Measurements from ENCODE around the gene NEK2.
A peak's percentile ranks its signal among the peaks of the same experiment; 100 is the strongest.
"Not testable (repeated sequence)": the region's sequence is repeated elsewhere in the genome, so short reads cannot be mapped to it uniquely, and the experiment has no call there.

Gene NEK2

DNA sequence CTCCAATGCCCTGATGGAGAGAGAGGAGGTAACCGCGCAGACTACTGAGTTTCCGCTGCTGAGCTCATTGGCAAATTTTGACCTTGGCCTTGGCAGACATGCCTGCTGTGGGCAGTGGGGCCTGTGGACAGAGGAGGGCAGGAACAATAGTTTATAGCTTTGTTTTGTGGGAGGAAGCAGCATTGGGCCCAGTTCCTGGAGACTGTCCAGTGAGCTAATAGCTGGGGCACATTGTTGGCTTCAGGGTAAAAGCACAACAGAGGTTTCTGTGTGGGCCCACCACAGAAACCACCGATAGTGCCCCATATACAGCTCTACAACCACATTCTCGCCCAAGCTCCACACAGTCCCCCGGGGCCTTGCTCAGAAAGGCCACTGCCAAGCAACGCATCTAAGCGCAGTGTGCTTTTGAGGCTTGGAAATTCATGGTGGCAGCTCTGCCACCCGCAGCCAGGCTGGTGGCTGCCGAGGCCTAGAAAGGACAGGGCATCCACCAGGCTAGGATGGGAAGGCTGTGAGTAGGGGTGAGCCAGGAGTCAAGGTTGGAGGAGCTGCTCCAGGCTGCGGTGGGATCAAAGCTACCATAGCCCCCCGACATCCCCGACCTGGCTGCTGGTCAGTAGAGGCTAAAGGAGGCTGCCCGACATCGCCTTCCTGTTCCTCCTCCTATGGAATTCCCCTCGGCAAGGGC lies 43.2 kb downstream of the NEK2 start:
- DNase-seq, result no peak

DNA sequence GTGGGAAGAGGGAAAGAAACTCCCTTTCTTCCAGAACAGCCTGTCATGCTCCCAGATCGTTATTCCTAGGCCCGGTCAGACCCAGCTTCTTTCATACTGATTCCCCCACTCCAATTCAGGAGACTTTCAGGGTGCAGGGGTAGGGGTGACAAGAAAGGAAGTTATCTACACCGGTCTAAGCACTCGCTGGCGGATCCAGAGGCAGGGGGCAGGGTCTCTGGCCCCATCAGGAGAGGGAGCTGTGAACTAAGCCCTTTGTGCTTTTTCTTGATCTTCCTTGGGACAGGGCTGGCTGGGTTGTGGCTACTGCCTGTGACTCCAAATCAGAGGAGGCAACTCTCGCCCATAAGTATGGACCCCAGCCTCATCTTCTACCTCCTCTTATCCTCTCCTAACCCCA lies 44.3 kb downstream of the NEK2 start:
- DNase-seq, result no peak

DNA sequence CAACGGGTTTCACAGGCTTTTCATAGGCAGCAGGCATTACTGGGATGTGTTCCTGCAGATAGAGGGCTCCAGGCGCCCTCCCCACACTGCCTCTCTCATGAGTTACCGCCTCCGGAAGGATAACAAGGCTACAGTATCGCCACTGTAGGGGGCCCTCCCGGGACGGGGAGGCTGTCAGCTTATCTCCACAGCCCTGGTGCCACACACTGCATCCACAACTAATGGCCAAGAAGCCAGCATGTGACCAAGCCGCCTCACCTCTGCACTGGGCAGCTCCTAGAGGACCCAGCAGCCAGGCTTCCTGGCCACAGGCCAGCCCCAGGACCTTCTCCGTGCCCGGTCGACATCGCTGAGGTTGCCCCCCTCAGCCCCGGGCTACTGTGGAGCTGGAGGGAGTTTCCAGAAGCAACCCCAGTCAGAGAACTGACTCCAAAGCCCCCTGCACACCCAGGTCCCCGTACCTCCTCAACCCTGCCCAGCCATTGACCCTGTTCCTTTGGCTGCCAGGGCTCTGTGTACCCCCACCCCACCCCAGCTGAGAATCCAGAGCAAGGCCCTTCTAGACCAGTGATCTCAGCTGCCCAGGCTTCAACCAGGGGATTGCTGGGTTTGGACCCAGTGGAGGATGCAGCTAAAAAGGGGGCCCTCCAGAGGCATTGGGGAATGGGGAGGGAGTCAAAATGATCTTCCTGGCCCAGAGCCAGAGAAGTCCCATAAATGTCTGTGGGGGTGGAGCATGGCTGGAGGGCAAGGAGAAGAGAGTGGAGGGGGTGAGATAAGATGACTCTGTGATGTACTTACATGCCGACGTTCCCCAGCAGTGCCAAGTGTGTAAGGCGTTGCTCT lies 45.0 kb downstream of the NEK2 start:
- no peak for DNase-seq

DNA sequence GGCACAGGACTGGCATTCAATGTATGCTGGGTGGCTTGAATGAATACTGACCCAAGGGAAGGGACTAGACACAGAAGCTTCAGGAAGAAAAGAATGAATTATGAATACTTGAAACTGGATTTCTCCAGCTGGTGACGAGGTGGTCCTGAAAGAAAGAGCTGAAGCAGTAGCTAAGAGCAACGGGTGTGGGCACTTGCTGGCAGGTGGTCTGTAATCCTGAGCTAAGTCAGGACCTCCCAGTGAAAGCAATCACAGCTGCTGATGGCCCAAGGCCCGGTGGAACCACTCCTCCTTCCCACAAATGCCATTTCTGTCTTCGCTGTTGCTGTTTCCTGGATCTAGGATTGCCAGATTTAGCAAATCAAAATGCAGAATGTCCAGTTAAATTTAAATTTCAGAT lies 47.0 kb downstream of the NEK2 start:
- DNase-seq, result no peak

DNA sequence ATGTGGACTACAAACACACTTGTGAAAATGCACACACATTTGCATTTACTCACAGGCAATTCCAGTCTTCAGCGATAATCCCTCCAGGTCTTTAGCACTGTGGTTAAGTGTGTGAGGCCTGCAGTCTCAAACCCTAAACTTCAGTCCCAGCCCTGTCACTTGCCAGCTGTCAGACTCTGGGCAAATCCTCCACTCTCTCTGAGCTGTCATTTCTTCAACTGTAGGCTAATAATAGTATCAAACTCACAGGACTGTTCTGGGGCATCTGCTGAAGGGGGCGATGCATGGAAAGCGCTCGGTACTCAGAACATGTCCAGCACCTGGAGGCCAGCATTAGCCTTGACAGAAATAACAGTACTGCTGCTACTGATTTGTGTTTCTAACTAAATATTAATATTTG lies 48.2 kb downstream of the NEK2 start:
- no peak for DNase-seq

DNA sequence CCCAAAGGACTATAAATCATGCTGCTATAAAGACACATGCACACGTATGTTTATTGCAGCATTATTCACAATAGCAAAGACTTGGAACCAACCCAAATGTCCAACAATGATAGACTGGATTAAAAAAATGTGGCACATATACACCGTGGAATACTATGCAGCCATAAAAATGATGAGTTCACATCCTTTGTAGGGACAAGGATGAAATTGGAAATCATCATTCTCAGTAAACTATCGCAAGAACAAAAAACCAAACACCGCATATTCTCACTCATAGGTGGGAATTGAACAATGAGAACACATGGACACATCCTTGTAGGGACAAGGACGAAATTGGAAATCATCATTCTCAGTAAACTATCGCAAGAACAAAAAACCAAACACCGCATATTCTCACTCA lies 49.6 kb downstream of the NEK2 start:
- DNase-seq, result not testable (repeated sequence)

DNA sequence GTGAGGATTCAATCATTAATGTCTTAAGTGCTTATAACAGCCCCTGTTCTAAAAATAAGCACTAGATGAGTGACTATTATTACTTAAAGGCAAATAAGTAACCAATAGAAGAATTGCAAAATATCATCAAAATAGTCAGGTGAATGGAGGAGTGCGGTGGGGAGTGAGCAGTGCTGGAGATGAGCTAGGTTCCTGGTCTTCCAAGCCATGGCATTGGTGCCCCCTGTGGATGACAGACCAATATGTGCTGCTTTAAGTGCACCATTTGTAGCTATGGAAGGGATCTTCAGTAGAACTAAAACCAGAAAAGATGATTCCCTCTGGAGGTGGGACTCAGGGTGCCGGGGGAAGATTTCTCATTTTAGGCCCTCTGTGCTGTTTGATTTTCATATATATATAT lies 50.4 kb downstream of the NEK2 start:
- DNase-seq, result peak; percentile 77

DNA sequence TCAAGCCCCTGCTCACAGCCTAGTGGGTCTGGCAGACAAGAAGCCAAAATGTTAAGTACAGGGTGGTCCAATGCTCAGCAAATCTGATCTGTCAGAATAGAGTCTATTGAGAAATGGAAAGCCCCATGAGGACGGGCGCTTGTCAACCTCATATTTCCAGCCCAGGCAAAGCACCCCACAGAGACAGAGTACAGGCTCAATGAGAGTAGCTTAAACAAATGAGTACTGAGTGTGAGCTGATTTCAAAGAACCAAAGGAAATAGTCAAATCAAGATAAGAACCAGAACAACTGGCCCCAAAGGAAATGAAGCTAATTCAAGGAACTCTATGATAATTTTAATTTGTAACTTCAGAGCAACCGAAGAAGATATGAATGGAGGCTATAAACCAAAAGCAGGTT lies 51.9 kb downstream of the NEK2 start:
- DNase-seq, result no peak

DNA sequence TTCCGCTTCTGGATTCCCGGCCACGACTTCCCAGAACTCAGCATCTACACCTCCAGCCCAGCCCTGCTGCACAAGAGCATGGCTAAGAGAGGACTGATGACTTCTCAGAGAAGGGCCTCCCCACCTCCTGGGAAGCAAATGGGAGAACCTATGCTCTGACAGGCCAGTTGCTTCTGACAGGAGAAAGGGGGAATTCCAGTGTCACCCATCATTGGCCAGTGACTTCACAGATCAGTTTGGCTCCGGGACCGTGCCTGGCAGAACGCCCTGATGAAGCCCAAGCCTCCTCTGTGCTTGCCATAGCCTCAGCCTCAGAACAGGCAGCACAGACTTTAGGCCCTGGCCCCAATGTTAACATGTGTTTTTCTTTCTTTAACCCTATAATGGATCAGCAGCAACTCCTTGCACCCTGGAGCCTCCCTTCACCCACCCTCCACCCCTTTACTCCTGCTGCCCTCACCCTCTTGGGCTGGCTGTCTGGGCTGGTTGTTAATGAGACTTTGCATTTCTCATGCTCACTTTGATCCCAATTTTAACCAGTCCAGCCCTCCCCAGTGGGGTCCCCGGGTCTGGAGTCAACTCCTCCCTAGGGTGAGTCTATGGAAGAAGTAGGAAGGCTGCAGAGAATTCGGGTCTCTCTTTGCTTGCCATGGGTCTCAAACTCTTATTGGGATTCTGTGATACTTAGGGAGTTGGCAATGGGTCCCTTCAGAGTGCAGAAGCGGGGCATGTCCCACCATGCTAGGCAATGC lies 53.8 kb downstream of the NEK2 start:
- no peak for DNase-seq

DNA sequence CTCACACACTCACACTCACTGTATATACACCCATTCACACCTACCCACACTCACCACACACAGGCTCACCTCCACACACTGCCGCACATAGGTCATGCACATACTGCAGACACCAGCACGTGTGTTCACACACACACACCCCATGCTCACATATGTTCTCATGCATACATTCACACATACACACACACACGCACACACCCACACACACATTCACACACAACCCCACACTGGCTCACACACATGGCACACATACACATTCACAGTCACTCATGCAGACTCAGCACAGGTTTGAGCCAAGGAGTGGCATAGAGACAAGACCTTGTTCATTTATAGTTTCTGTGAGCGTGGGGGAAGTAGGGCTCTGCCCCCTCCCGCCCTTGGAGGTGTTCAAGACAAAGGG lies 55.3 kb downstream of the NEK2 start:
- DNase-seq, result no peak

DNA sequence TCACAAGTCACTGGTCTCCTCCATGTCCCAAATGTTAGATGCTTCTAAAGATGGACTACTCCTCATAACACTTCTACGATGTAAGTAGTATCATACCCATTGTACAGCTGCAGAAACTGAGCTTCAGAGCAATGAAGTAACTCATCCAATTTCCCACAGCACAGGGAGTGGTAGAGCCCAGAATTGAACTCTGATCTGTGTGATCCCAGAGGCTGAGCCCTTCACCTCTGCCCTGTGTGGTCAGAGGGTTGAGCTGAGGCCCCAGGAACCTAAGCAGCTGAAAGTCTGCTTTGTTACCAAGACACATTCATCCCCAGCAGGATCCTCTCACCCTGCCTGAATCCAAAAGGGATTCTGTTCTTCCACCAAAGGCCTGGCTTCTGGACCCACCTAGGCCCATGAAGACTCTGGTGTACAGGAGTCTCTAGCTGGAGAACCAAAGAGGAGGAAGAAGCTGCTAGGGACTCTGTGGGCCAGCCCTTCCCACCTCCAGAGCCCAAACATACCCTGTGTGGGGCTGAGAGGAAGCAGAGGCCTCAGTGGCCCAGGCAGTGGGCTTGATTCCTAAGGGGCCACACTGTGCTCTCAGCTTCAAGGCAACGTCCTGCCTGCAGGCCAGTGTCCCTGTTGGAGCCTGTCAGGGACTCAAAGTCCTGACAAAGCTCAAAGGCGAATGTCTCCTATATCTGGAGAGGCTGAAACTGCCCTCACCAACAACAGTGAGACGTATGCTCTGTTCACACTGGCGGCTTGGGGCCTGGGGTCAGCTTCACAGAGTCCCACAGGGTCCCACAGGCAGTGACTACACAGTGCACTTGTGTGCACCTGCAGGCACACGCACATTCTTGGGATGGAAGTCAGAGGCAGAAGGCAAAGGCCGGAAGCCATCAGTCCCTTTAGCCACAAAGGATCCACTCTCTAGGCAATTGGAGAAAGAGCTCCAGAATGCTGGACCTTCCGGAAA lies 56.1 kb downstream of the NEK2 start:
- DNase-seq, result no peak

DNA sequence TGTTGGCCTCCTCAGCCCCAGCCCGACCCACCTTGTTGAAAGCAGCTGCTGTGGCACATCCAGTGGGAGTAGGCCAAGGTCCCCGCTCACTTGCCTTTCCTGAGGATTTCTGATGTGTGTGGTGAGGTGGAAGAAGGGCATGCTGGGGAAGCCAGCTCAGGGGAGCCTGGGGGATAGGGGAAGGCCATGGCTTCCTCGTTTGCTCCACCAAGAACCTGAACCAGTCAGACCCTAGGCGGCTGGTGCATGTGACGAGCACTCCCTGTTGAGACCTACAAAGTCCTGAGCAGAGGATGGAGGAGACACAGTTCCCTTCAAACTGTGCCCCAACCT lies 58.5 kb downstream of the NEK2 start:
- no peak for DNase-seq

DNA sequence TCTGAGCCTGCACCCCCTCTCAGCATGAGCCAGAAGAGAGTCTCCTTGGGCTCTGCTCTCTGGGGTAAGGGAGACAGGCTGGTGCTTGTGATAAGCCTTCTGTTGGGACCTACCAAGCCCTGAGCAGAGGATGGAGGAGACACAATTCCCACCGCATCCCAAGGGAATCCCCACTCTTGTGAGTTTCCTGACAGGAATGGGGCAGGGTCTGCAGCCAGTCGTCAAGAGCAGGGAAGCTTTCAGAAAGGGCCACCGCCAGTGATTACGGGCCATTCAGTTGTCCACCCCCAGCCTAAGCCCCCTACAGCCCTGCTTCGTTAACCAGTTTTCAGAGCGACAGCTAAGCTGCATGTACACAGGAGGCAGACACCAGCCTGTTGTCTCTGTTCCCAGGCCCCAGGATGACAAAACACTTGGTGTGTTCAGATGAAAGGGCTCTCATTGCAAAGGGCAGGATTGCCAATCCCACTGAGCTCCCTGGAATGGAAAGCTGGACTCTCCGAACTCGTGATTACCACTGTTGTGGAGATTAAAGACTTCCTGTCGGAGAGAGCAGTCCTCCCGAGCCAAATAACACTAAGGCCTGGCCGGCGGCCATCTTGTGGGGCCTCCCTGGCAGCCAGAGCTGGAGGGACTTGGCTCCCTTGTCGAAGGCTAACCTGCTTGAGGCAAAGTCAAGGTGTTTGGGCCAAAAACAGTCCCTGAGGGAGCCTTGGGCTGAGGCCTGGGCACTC lies 59.0 kb downstream of the NEK2 start:
- no peak for DNase-seq

DNA sequence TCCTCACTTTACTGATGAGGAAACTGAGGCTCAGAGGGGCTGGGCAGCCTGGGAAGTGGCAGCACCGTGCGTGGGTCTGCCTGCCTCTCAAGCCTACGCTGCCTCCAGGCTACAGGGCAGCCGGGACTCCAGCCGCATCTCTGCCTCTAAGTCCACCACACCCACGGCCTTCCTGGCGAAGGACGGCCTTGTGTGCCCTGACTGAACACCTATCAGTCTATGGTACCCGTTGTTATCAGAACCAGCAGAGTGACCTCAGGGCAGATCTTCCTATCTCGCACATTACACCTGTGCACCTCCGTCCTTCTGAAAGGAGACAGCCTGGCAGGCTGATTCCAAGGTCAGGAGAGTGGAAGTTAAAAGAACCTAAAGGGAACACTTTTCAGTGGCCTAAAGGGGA lies 60.8 kb downstream of the NEK2 start:
- DNase-seq, result no peak

DNA sequence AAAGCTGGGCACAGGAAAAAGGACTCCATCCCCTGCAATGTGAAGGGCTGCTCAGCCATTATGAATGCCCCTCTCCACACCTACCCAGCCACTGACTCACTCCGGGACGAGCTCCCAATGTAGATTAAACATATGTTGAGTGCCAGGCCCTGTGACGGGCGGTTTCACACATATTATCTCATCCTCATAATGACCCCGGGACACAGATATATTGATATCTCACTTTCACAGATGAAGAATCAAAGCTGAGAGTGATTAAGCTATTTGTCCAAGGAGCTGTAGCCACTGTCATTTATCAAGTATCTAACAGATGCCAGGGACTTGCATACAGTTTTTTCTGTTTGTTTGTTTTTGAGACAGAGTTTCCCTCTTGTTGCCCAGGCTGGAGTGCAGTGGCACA lies 61.5 kb downstream of the NEK2 start:
- no peak for DNase-seq

DNA sequence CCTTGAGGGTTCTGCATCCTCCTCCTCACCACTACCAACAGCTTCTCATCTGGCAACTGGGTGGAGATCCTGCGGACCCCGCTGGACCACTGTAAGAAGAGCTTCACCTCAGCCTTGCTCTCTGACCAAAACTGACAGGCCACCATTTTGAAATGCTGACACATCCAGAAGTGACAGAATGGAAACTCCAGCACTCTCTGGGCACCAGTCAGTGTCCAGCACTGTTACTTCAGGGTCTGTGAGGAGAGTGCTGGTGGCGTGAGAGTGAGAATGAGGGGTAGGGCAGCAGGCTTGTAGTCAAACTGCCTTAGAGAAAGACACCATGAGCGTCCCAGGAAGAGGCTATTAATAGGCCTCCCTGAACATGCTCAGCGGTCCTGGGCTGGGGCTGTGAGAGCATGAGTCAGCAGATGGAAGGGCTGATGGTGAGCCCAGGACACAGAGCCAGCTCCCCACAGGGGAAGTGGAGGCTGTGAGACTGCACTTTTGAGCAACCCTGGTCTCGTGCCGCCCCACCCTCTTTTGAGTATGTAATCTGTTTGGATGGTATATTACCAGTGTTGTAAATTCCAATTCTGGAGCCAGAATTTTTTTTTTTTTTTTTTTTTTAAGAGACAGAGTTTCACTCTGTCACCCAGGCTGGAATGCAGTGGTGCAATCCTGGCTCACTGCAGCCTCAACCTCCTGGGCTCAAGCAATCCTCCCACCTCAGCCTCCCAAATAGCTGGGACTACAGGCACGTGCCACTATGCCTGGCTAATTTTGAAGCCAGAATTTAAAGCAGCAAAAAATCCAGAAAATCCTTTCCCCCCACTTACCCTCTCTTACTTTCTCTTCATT lies 62.1 kb downstream of the NEK2 start:
- peak; percentile 98 for DNase-seq

DNA sequence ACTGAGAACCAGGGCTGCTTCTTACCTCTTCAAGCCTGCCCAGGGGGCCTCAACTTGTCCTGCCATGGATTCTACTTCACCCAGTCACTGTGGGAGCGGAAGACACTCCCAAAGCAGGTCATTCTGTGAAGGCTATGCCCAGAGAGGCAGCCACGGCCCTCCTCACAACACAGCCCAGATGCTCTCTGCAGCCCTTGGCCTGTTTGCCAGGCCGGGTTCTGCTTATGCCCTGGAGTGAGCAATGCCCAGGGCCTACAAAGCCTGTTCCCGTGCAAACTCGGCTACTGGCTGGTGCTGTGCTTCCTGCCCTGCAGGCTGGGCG lies 62.7 kb downstream of the NEK2 start:
- no peak for DNase-seq
